Uterus (tissue), 2 donors: ENCODE measurements around the gene PSMD6.

ENCODE experiments used
- POLR2A ChIP-seq, 2 donors: fragments of 450-650 bp; IDR thresholded peaks; one replicate each; pipeline ENCODE4 v1.6.1; 2016; ENCODE audit warnings: antibody characterized with exemption in 2 of 2, mild to moderate bottlenecking in 1 of 2, moderate library complexity in 1 of 2
- TF ChIP-seq, protein P1 (sequence below), 4 experiments: fragments of 200-600 bp in 2 of 4; fragments of 450-650 bp in 2 of 4; sonication (generic) in 2 of 4; IDR thresholded peaks; one replicate each; pipeline ENCODE4 v1.5.1; 2016 to 2019; ENCODE audit warnings: antibody characterized with exemption in 4 of 4, mild to moderate bottlenecking in 2 of 4, moderate library complexity in 1 of 4

DNA sequence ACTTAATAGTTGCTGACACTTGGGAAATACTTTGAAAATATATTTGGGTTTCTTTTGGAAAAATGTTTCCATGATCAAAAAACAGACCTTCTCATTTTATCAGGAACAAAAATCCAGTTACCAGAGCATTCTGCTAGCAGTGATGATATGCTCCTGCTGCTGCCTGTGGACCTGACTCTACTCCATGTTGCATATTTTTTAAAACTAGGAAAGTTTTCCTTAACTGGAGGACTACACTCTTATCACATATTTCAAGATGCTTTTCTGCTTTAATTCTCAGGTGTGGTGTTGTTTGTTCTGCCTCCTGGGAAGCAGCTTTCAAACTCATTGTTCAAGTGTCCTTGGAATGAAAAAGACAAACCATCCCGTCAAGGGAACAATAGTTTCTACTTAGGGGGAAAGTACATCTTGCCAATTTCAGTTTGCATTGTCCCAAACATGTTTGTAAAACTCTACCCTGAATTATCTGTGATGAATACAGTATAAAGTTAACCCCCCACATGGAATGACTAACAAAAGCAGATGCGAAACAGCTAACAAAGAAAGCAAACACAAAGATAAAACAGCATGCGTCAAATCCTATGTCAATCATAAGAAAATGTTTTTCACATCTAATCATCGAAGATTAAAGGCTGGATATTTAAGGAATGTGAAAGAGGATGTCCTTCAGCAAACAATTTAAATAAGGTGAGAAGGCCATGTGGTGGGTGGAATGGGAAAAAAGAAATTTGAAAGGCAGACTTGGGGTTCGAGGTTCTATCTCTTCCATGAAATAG, 40.1 kb upstream of the PSMD6 start:
- TF ChIP-seq, protein P1, sequence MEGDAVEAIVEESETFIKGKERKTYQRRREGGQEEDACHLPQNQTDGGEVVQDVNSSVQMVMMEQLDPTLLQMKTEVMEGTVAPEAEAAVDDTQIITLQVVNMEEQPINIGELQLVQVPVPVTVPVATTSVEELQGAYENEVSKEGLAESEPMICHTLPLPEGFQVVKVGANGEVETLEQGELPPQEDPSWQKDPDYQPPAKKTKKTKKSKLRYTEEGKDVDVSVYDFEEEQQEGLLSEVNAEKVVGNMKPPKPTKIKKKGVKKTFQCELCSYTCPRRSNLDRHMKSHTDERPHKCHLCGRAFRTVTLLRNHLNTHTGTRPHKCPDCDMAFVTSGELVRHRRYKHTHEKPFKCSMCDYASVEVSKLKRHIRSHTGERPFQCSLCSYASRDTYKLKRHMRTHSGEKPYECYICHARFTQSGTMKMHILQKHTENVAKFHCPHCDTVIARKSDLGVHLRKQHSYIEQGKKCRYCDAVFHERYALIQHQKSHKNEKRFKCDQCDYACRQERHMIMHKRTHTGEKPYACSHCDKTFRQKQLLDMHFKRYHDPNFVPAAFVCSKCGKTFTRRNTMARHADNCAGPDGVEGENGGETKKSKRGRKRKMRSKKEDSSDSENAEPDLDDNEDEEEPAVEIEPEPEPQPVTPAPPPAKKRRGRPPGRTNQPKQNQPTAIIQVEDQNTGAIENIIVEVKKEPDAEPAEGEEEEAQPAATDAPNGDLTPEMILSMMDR (IDR thresholded peaks at IDR 0.05) = no peak
- no peak for TF ChIP-seq POLR2A (IDR thresholded peaks at IDR 0.05)
